ENCODE measurements around the gene DCTD. TPM values are rescaled to one million over a fixed set of nuclear protein-coding genes. Genes with fewer than 3 reads are reported as not detected.

The DCTD gene
- total RNA-seq, 1 experiment from 2014 or later, result 72.7 TPM

DNA sequence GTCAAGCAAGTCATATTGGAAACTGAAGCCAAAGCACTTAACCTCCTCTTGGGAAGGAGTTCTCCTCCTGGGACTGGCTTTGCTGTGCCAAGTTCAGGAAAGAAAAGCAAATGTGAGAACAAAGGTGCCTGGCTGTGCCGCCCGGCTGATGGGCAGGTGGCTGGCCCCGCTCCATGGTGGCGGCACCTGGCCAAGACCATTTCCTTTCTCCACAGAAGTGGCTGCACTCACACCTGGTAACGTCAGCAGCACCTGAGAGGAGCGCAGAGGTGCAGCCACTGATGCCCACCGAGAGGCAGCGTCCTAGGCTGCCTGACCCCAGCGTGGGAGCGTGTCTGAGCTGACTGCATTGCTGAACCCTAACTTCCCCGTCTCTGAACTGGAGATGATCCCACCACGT, 54.3 kb downstream of the DCTD start:
- Histone ChIP-seq H3K36me3 (ENCODE audit: insufficient read depth, low read length, poor library complexity, severe bottlenecking) (no peaks in the 10 kb centered on the region), H3K27ac (ENCODE audit: low read depth, low read length, poor library complexity, severe bottlenecking) (no peak overlapping the region), H3K9me3 (ENCODE audit: low read depth, low read length, poor library complexity, severe bottlenecking) (no peaks in the 10 kb centered on the region), H3K4me1 (ENCODE audit: insufficient read depth, low read length, poor library complexity, severe bottlenecking) (peaks cover 24% of the 10 kb centered on the region), H3K4me3 (ENCODE audit: low read depth, low read length, poor library complexity, severe bottlenecking) (no peak overlapping the region), H3K27me3 (replicated peaks; ENCODE audit: insufficient read depth, low read depth, low read length, poor library complexity) (no peaks in the 10 kb centered on the region)
- TF ChIP-seq, protein P1, sequence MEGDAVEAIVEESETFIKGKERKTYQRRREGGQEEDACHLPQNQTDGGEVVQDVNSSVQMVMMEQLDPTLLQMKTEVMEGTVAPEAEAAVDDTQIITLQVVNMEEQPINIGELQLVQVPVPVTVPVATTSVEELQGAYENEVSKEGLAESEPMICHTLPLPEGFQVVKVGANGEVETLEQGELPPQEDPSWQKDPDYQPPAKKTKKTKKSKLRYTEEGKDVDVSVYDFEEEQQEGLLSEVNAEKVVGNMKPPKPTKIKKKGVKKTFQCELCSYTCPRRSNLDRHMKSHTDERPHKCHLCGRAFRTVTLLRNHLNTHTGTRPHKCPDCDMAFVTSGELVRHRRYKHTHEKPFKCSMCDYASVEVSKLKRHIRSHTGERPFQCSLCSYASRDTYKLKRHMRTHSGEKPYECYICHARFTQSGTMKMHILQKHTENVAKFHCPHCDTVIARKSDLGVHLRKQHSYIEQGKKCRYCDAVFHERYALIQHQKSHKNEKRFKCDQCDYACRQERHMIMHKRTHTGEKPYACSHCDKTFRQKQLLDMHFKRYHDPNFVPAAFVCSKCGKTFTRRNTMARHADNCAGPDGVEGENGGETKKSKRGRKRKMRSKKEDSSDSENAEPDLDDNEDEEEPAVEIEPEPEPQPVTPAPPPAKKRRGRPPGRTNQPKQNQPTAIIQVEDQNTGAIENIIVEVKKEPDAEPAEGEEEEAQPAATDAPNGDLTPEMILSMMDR (conservative IDR thresholded peaks at IDR 0.05; ENCODE audit: low read depth, low read length), result no peak
- no peak for TF ChIP-seq EZH2 (IDR thresholded peaks at IDR 0.05; ENCODE audit: borderline replicate concordance, low read depth, low read length, poor library complexity, severe bottlenecking)
- intact Hi-C loops (cut with micrococcal nuclease; ENCODE audit: unreplicated experiment), result no loop called here
- DNase-seq (ENCODE audit: low spot score), result no peak
- no TSS peak for BruUV-seq (replicated peaks)
- ChIA-PET POLR2A (ENCODE audit: low non-redundant PET) (no interaction called here), CTCF (interaction anchor here (1.2 kb wide), 1 partner anchor 500 kb away, joined by 3 read pairs; no protein-coding TSS in a partner anchor)

DNA sequence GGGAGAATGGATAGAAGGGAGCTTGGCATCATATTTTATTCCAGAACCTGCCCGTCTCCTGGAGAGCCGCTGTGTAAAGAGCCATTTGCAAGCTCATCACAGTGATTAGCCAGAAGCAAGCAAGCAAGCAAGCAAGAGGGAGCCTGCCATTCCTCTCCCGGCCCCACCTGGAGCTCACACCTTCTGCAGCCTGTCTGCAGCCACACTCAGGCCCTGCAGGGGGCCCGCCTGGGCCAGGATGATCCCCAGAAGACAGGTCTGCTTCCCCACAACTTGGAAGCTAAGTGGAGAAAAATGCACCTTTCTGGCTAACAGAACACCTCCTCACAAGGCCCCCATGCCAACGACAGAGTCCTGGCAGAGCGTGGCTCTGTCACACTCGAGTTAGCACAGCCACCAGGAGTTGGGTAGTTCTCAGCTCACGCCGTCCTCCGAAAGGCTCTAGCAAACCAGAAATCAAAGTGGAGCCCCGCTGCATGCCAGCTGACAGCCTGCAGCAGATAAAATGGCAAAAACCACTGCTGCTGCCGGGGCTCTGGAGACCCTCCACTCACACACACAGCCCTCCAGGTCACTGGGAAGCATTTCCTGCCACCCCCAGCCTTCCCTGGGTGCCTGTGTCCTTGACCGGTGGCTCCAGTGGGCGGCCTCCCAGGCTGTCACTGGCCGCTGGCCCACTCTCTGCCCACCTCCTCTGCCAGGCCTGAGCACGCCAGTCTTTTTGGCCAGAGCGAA, 54.9 kb downstream of the DCTD start:
- Histone ChIP-seq H3K9me3 (ENCODE audit: low read depth, low read length, poor library complexity, severe bottlenecking) (no peaks in the 10 kb centered on the region), H3K36me3 (ENCODE audit: insufficient read depth, low read length, poor library complexity, severe bottlenecking) (no peaks in the 10 kb centered on the region), H3K27me3 (replicated peaks; ENCODE audit: insufficient read depth, low read depth, low read length, poor library complexity) (no peaks in the 10 kb centered on the region), H3K4me1 (ENCODE audit: insufficient read depth, low read length, poor library complexity, severe bottlenecking) (peaks cover 22% of the 10 kb centered on the region), H3K4me3 (ENCODE audit: low read depth, low read length, poor library complexity, severe bottlenecking) (no peak overlapping the region), H3K27ac (ENCODE audit: low read depth, low read length, poor library complexity, severe bottlenecking) (no peak overlapping the region)
- DNase-seq (ENCODE audit: low spot score), result no peak
- CTCF ChIA-PET, result interaction anchor here (1.2 kb wide), 1 partner anchor 500 kb away, joined by 3 read pairs; no protein-coding TSS in a partner anchor
- POLR2A ChIA-PET (ENCODE audit: low non-redundant PET), result no interaction called here
- BruUV-seq (replicated peaks), result no TSS peak
- TF ChIP-seq, protein P1 (conservative IDR thresholded peaks at IDR 0.05; ENCODE audit: low read depth, low read length), result no peak
- TF ChIP-seq EZH2 (IDR thresholded peaks at IDR 0.05; ENCODE audit: borderline replicate concordance, low read depth, low read length, poor library complexity, severe bottlenecking), result no peak
- intact Hi-C loops (cut with micrococcal nuclease; ENCODE audit: unreplicated experiment), result no loop called here

GRCh38 chr4:182861346-182861745, 55.8 kb downstream of the DCTD start:
- POLR2A ChIA-PET (ENCODE audit: low non-redundant PET), result no interaction called here
- TF ChIP-seq EZH2 (IDR thresholded peaks at IDR 0.05; ENCODE audit: borderline replicate concordance, low read depth, low read length, poor library complexity, severe bottlenecking), result no peak
- TF ChIP-seq, protein P1 (conservative IDR thresholded peaks at IDR 0.05; ENCODE audit: low read depth, low read length), result no peak

More at GRCh38 chr4:182861346-182861745, 55.8 kb downstream of the DCTD start:
- no peaks in the 10 kb centered on the region for H3K36me3 ChIP-seq (ENCODE audit: insufficient read depth, low read length, poor library complexity, severe bottlenecking)
- DNase-seq (ENCODE audit: low spot score), result no peak
- no peaks in the 10 kb centered on the region for H3K27me3 ChIP-seq (replicated peaks; ENCODE audit: insufficient read depth, low read depth, low read length, poor library complexity)
- no peaks in the 10 kb centered on the region for H3K9me3 ChIP-seq (ENCODE audit: low read depth, low read length, poor library complexity, severe bottlenecking)
- CTCF ChIA-PET, result no interaction called here
- BruUV-seq (replicated peaks), result no TSS peak
- H3K27ac ChIP-seq (ENCODE audit: low read depth, low read length, poor library complexity, severe bottlenecking), result no peak overlapping the region
- intact Hi-C loops (cut with micrococcal nuclease; ENCODE audit: unreplicated experiment), result no loop called here
- H3K4me3 ChIP-seq (ENCODE audit: low read depth, low read length, poor library complexity, severe bottlenecking), result no peak overlapping the region
- H3K4me1 ChIP-seq (ENCODE audit: insufficient read depth, low read length, poor library complexity, severe bottlenecking), result peaks cover 13% of the 10 kb centered on the region
